Activated B cell treated with CpG ODN at 0.5 μM for 24 hours (primary cell): ENCODE measurements around the gene SPARC. TPM values are rescaled to one million over a fixed set of nuclear protein-coding genes. Genes with fewer than 3 reads are reported as not detected.

Source experiments
- ATAC-seq: fragments of 200-7000 bp; cut with Tn5 transposase; one replicate; pipeline ENCODE4 v1.10.0; 2021; ENCODE audit warnings: low read depth, mild to moderate bottlenecking, moderate library complexity
- CTCF ChIA-PET: fragments of 350-600 bp; sonication (Branson Sonifier 250); formaldehyde crosslinking; loops from one replicate; lab custom pipeline; 2021; ENCODE audit warnings: antibody characterized with exemption; lab: Charles Lee
- POLR2A ChIA-PET: fragments of 350-600 bp; sonication (Branson Sonifier 250); formaldehyde crosslinking; loops from one replicate; lab custom pipeline; 2021; ENCODE audit warnings: antibody characterized with exemption; lab: Charles Lee
- DNase-seq: peaks from one replicate; pipeline ENCODE4 v3.0.0; 2022
- H3K27ac Mint-ChIP-seq: one replicate; pipeline ENCODE4 v1.8.0; 2020; ENCODE audit warnings: mixed read lengths
- H3K27me3 Mint-ChIP-seq: one replicate; pipeline ENCODE4 v1.8.0; 2021; ENCODE audit warnings: mixed read lengths
- H3K36me3 Mint-ChIP-seq: one replicate; pipeline ENCODE4 v1.8.0; 2021; ENCODE audit warnings: low read depth, mixed read lengths
- H3K4me1 Mint-ChIP-seq: one replicate; pipeline ENCODE4 v1.8.0; 2021; ENCODE audit warnings: mixed read lengths
- H3K4me3 Mint-ChIP-seq: one replicate; pipeline ENCODE4 v1.8.0; 2020; ENCODE audit warnings: mild to moderate bottlenecking, mixed read lengths
- H3K9me3 Mint-ChIP-seq: one replicate; pipeline ENCODE4 v1.8.0; 2020; ENCODE audit warnings: mixed read lengths
- intact Hi-C: fragments of 100-400 bp; cut with micrococcal nuclease; formaldehyde crosslinking; loops from one replicate; pipeline ENCODE4 v1.15.1; 2024
- total RNA-seq: library from RNA; stranded (reverse); gene quantifications from 2 replicates; pipeline ENCODE4 v1.2.3, GENCODE V29; 2022
- TF ChIP-seq, protein P1 (sequence below): fragments of 200-600 bp; IDR thresholded peaks from one replicate; pipeline ENCODE4 v1.8.0; 2022; ENCODE audit warnings: antibody characterized with exemption, mild to moderate bottlenecking

Gene SPARC
- total RNA-seq, 1 donor from 2014 or later = not detected

DNA sequence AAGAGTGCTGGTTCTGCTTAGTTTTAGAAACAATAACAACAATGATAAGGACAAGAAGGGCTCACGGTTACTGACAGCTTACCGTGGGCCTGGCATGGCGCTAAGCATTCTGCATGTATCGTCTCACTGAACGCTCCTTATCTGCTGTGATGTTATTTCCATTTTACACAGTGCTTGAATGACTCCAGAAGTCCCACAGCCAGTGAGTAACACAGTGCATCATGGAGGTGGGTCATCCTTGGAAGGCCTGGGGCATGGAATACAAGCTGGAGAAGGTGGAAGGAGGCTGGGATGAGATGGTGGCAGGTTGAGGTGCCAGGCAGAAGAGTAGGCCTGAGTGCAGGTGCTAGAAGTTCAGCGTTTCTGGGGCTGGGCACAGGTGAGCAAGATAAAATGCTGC is 59.1 kb downstream of the SPARC start:
- DNase-seq (no peak), ATAC-seq (no peak)
- no peak overlapping the region for H3K4me3 Mint-ChIP-seq
- no peaks in the 10 kb centered on the region for H3K9me3 Mint-ChIP-seq
- CTCF ChIA-PET = no interaction called here
- no peaks in the 10 kb centered on the region for H3K36me3 Mint-ChIP-seq
- intact Hi-C loops = no loop called here
- no peaks in the 10 kb centered on the region for H3K4me1 Mint-ChIP-seq
- TF ChIP-seq, protein P1, sequence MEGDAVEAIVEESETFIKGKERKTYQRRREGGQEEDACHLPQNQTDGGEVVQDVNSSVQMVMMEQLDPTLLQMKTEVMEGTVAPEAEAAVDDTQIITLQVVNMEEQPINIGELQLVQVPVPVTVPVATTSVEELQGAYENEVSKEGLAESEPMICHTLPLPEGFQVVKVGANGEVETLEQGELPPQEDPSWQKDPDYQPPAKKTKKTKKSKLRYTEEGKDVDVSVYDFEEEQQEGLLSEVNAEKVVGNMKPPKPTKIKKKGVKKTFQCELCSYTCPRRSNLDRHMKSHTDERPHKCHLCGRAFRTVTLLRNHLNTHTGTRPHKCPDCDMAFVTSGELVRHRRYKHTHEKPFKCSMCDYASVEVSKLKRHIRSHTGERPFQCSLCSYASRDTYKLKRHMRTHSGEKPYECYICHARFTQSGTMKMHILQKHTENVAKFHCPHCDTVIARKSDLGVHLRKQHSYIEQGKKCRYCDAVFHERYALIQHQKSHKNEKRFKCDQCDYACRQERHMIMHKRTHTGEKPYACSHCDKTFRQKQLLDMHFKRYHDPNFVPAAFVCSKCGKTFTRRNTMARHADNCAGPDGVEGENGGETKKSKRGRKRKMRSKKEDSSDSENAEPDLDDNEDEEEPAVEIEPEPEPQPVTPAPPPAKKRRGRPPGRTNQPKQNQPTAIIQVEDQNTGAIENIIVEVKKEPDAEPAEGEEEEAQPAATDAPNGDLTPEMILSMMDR = no peak
- H3K27ac Mint-ChIP-seq = no peak overlapping the region
- peaks cover 9% of the 10 kb centered on the region for H3K27me3 Mint-ChIP-seq
- POLR2A ChIA-PET = no interaction called here

DNA sequence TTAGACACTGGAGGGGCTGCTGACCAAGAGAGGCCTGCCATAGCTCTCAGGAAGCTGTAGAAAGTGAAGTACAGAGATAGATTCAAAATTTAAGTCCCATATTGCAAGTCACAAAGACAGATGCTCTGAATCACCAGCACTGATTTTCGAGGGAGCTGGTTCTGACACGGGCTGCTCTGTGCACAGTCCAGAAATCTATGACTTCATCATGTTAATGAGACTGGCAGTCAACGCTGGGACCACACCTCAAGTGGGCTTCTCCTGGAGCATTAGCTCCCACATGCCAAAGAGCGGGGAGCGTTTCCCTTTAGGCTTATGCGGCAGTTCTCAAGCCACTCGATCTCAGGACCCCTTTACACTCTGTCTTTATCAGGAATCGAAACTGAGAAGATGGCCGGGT is 61.4 kb downstream of the SPARC start:
- H3K9me3 Mint-ChIP-seq = no peaks in the 10 kb centered on the region
- H3K27ac Mint-ChIP-seq = no peak overlapping the region
- H3K36me3 Mint-ChIP-seq = no peaks in the 10 kb centered on the region
- no peak overlapping the region for H3K4me3 Mint-ChIP-seq
- DNase-seq (no peak), ATAC-seq (no peak)
- H3K4me1 Mint-ChIP-seq = no peaks in the 10 kb centered on the region
- CTCF ChIA-PET = no interaction called here
- TF ChIP-seq, protein P1 = no peak
- intact Hi-C loops = no loop called here
- H3K27me3 Mint-ChIP-seq = peaks cover 19% of the 10 kb centered on the region
- POLR2A ChIA-PET = no interaction called here

DNA sequence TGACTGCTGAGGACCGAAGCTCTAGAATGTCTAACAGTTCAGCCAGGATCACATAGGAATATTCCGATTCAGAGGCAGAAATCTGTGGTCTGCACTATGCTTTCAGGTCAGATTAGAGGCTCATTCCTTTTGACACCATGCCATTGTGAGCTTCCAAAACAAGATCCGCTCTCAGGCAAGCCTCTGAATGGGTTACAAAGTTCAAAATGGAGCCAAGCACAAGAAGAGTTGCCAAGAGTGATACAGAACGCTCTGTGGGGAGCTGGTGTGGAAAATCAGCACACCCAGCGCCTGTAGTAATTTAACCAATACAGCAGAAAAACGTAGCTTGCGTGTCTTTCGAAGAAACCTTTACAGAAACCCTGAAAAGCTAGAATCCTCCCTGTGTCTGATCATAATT is 62.2 kb downstream of the SPARC start:
- TF ChIP-seq, protein P1 = no peak
- CTCF ChIA-PET = no interaction called here
- no peak for ATAC-seq
- DNase-seq = no peak
- H3K4me3 Mint-ChIP-seq = no peak overlapping the region
- H3K4me1 Mint-ChIP-seq = no peaks in the 10 kb centered on the region
- peaks cover 19% of the 10 kb centered on the region for H3K27me3 Mint-ChIP-seq
- H3K9me3 Mint-ChIP-seq = no peaks in the 10 kb centered on the region
- intact Hi-C loops = no loop called here
- no peak overlapping the region for H3K27ac Mint-ChIP-seq
- POLR2A ChIA-PET = no interaction called here
- no peaks in the 10 kb centered on the region for H3K36me3 Mint-ChIP-seq

DNA sequence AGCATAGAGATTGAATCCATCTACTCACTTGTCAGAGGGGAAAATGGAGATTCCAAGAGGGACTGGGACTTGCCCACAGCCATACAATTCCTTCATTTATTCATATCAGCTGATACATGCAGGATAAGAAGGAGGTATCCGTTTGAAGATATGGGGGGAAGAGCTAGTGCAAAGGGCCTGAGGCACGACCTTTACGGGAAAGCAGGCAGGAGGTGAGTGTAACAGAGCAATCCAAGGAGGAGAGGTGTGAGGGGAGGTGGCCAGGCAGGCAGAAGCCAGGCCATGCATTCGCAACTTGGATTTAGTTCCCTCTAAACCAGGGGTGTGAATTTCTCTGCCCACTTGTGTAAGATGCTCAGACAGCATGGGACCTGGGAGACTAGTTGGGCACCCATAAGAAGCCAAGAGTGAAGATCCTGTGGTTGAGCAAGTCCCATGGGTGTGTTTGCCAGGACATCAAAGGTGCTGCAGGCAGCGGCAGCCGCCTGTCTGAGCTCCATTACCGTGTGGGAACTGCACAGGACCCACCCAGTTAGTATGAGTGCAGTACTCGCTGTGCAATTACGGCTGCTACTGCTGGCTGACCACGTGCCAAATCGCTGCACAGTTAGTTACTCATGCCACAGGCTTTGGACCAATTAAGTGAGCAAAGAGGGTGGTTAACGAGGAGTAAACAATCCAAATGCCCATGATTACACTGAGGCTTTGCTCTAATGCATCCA is 64.2 kb downstream of the SPARC start:
- no peak for DNase-seq
- Mint-ChIP-seq H3K4me3 (no peak overlapping the region), H3K36me3 (no peaks in the 10 kb centered on the region), H3K4me1 (no peaks in the 10 kb centered on the region), H3K9me3 (no peaks in the 10 kb centered on the region), H3K27me3 (peaks cover 19% of the 10 kb centered on the region), H3K27ac (no peak overlapping the region)
- intact Hi-C loops = no loop called here
- ATAC-seq = no peak
- POLR2A ChIA-PET = no interaction called here
- CTCF ChIA-PET = no interaction called here
- TF ChIP-seq, protein P1 = no peak

DNA sequence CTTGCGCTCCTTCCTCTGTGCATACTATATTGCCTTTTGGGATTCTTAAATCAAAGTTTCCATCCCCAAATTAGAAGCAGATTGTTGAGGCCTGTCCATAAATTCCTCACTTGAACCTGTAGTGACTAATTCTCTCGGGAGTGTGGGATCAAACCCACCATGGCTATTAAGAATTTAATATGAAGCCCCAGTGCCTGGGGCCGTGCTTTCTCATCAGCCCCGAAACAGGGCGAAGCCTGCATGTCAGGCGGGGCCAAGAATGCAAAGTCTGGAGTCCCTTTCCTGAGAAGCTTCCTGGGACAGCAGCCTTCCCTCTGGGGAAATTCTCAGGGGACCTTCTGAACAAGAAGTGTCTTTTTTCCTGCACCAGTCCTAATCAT is 66.3 kb downstream of the SPARC start:
- peaks cover 31% of the 10 kb centered on the region for H3K27me3 Mint-ChIP-seq
- H3K27ac Mint-ChIP-seq = no peak overlapping the region
- H3K4me3 Mint-ChIP-seq = no peak overlapping the region
- ATAC-seq (no peak), DNase-seq (no peak)
- no peaks in the 10 kb centered on the region for H3K4me1 Mint-ChIP-seq
- ChIA-PET CTCF (no interaction called here), POLR2A (no interaction called here)
- H3K36me3 Mint-ChIP-seq = no peaks in the 10 kb centered on the region
- TF ChIP-seq, protein P1 = no peak
- no peaks in the 10 kb centered on the region for H3K9me3 Mint-ChIP-seq
- intact Hi-C loops = no loop called here
